GM23338 (cell line): ENCODE measurements around the gene CNTNAP4. TPM values are rescaled to one million over a fixed set of nuclear protein-coding genes. Genes with fewer than 3 reads are reported as not detected.

Source experiments
- ATAC-seq: fragments of 200-7000 bp; cut with Tn5 transposase; 3 replicates; pipeline ENCODE4 v1.9.1; 2020
- DNase-seq: peaks from one replicate; pipeline ENCODE4 v3.0.0-alpha.2; 2015; ENCODE audit warnings: low spot score
- H2AFZ ChIP-seq: fragments of 200-600 bp; sonication (generic); 2 replicates; pipeline ENCODE4 v1.8.0; 2016; ENCODE audit warnings: antibody characterized with exemption, mild to moderate bottlenecking, moderate library complexity
- H3F3A ChIP-seq: fragments of 200-600 bp; sonication (generic); replicated peaks from 2 replicates; pipeline ENCODE4 v1.8.0; 2017; ENCODE audit warnings: antibody characterized with exemption, mixed run types, low read depth
- H3K27ac ChIP-seq: fragments of 200-600 bp; sonication (generic); 2 replicates; pipeline ENCODE4 v1.6.1; 2016; ENCODE audit warnings: low read depth
- H3K27me3 ChIP-seq: fragments of 200-600 bp; sonication (generic); 2 replicates; pipeline ENCODE4 v1.8.0; 2016; ENCODE audit warnings: mild to moderate bottlenecking, mixed run types, moderate library complexity; ENCODE audit not compliant: insufficient read depth
- H3K36me3 ChIP-seq: fragments of 200-600 bp; sonication (generic); 2 replicates; pipeline ENCODE4 v1.8.0; 2016; ENCODE audit warnings: mild to moderate bottlenecking; ENCODE audit not compliant: insufficient read depth
- H3K4me1 ChIP-seq: fragments of 200-600 bp; sonication (generic); 2 replicates; pipeline ENCODE4 v1.8.0; 2016; ENCODE audit warnings: mild to moderate bottlenecking, moderate library complexity; ENCODE audit not compliant: insufficient read depth
- H3K4me2 ChIP-seq: fragments of 200-600 bp; sonication (generic); 2 replicates; pipeline ENCODE4 v1.7.1; 2017; ENCODE audit warnings: mixed run types
- H3K4me3 ChIP-seq: fragments of 200-600 bp; sonication (generic); 2 replicates; pipeline ENCODE4 v1.6.1; 2016; ENCODE audit warnings: mixed run types
- H3K79me2 ChIP-seq: fragments of 200-600 bp; sonication (generic); replicated peaks from 2 replicates; pipeline ENCODE4 v1.8.0; 2017; ENCODE audit warnings: mild to moderate bottlenecking; ENCODE audit not compliant: insufficient read depth
- H3K9me2 ChIP-seq: fragments of 200-600 bp; sonication (generic); 2 replicates; pipeline ENCODE4 v1.8.0; 2017; ENCODE audit not compliant: insufficient read depth
- H4K20me1 ChIP-seq: fragments of 200-600 bp; sonication (generic); replicated peaks from 2 replicates; pipeline ENCODE4 v1.8.0; 2017; ENCODE audit warnings: mild to moderate bottlenecking; ENCODE audit not compliant: insufficient read depth
- H3K27ac Mint-ChIP-seq: 2 replicates; pipeline ENCODE4 v1.8.0; 2020; ENCODE audit warnings: inconsistent platforms, mild to moderate bottlenecking, moderate library complexity, mixed read lengths
- H3K27me3 Mint-ChIP-seq: 3 replicates; pipeline ENCODE4 v1.8.0; 2022; ENCODE audit warnings: low read depth, mild to moderate bottlenecking, moderate library complexity, mixed read lengths, inconsistent platforms; ENCODE audit not compliant: insufficient read depth, poor library complexity
- H3K36me3 Mint-ChIP-seq: 3 replicates; pipeline ENCODE4 v1.8.0; 2021; ENCODE audit warnings: low read depth, mild to moderate bottlenecking, inconsistent platforms, moderate library complexity, mixed read lengths
- H3K4me1 Mint-ChIP-seq: 3 replicates; pipeline ENCODE4 v1.8.0; 2020; ENCODE audit warnings: mild to moderate bottlenecking, inconsistent platforms, mixed read lengths
- H3K4me3 Mint-ChIP-seq: 3 replicates; pipeline ENCODE4 v1.8.0; 2021; ENCODE audit warnings: moderate library complexity, mild to moderate bottlenecking, inconsistent platforms, mixed read lengths
- H3K9me3 Mint-ChIP-seq: 3 replicates; pipeline ENCODE4 v1.8.0; 2020; ENCODE audit warnings: moderate library complexity, mild to moderate bottlenecking, inconsistent platforms, mixed read lengths
- CREB1 ChIP-seq: fragments of 250-450 bp; sonication (Bioruptor Pico); IDR thresholded peaks from 2 replicates; pipeline ENCODE4 v1.5.0; 2020; ENCODE audit warnings: low read depth, mild to moderate bottlenecking, moderate library complexity
- EZH2 ChIP-seq: fragments of 200-600 bp; sonication (generic); IDR thresholded peaks from one replicate; pipeline ENCODE4 v1.8.0; 2017; ENCODE audit warnings: antibody characterized with exemption, mild to moderate bottlenecking, low read depth; ENCODE audit not compliant: unreplicated experiment
- EZH2phosphoT487 ChIP-seq: fragments of 200-600 bp; sonication (generic); IDR thresholded peaks from one replicate; pipeline ENCODE4 v1.8.1; 2018; ENCODE audit warnings: antibody characterized with exemption; ENCODE audit not compliant: unreplicated experiment
- JUNB ChIP-seq: IDR thresholded peaks from one replicate; pipeline ENCODE4 v1.6.1; 2016; ENCODE audit warnings: antibody characterized with exemption; ENCODE audit not compliant: unreplicated experiment
- NANOG ChIP-seq: IDR thresholded peaks from 2 replicates; pipeline ENCODE4 v1.6.1; 2016; ENCODE audit warnings: antibody characterized with exemption, borderline replicate concordance
- POLR2AphosphoS5 ChIP-seq: IDR thresholded peaks from 2 replicates; pipeline ENCODE4 v1.6.1; 2016; ENCODE audit warnings: antibody characterized with exemption, low read depth
- REST ChIP-seq: IDR thresholded peaks from one replicate; pipeline ENCODE4 v1.6.1; 2018; ENCODE audit warnings: antibody characterized with exemption; ENCODE audit not compliant: unreplicated experiment
- STAT1 ChIP-seq: IDR thresholded peaks from one replicate; pipeline ENCODE4 v1.6.1; 2016; ENCODE audit warnings: antibody characterized with exemption; ENCODE audit not compliant: unreplicated experiment
- ZNF114 ChIP-seq: fragments of 250-450 bp; sonication (Bioruptor Pico); IDR thresholded peaks from 2 replicates; pipeline ENCODE4 v1.5.0; 2020; ENCODE audit warnings: mild to moderate bottlenecking, moderate library complexity
- ZNF331 ChIP-seq: fragments of 250-450 bp; sonication (Bioruptor Pico); IDR thresholded peaks from 2 replicates; pipeline ENCODE4 v1.5.0; 2020; ENCODE audit warnings: low read depth, mild to moderate bottlenecking, moderate library complexity
- polyA plus RNA-seq: library from polyadenylated mRNA; unstranded; fragments of >200 nt; fragmentation: Nextera tagmentation; extraction: Ambion mirVana; gene quantifications from 2 replicates; pipeline ENCODE4 v1.2.1, GENCODE V29; 2016
- total RNA-seq: library from RNA; depleted of rRNA; stranded (reverse); fragments of >200 nt; shearing (Covaris generic); gene quantifications from 2 replicates; pipeline ENCODE4 v1.2.3, GENCODE V29; 2014
- TF ChIP-seq, protein P1 (sequence below): IDR thresholded peaks from 2 replicates; pipeline ENCODE4 v1.6.1; 2016; ENCODE audit warnings: antibody characterized with exemption
- TF ChIP-seq, protein P2 (sequence below), 2 experiments: fragments of 200-600 bp in 1 of 2; sonication (generic) in 1 of 2; conservative IDR thresholded peaks; 2 replicates each; pipeline versions ENCODE4 v1.5.1 to v1.6.1; 2016 to 2017; ENCODE audit warnings: antibody characterized with exemption in 2 of 2, low read depth in 2 of 2, mild to moderate bottlenecking in 2 of 2, moderate library complexity in 1 of 2
- TF ChIP-seq, protein P3 (sequence below): fragments of 250-450 bp; sonication (Bioruptor Pico); IDR thresholded peaks from 2 replicates; pipeline ENCODE4 v1.5.0; 2020; ENCODE audit warnings: mild to moderate bottlenecking, moderate library complexity

CNTNAP4 gene
- total and polyA plus RNA-seq, 2 experiments from 2014 or later: not detected

GRCh38 chr16:76409706-76410105, 132.5 kb downstream of the CNTNAP4 start:
- H3K4me1 Mint-ChIP-seq: no peaks in the 10 kb centered on the region
- H3K4me3 ChIP-seq: no peak overlapping the region
- H3K27me3 ChIP-seq: no peaks in the 10 kb centered on the region
- no peaks in the 10 kb centered on the region for H3K4me1 ChIP-seq
- no peaks in the 10 kb centered on the region for H3F3A ChIP-seq
- TF ChIP-seq, protein P1, sequence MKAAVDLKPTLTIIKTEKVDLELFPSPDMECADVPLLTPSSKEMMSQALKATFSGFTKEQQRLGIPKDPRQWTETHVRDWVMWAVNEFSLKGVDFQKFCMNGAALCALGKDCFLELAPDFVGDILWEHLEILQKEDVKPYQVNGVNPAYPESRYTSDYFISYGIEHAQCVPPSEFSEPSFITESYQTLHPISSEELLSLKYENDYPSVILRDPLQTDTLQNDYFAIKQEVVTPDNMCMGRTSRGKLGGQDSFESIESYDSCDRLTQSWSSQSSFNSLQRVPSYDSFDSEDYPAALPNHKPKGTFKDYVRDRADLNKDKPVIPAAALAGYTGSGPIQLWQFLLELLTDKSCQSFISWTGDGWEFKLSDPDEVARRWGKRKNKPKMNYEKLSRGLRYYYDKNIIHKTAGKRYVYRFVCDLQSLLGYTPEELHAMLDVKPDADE: no peak
- TF ChIP-seq, protein P2, sequence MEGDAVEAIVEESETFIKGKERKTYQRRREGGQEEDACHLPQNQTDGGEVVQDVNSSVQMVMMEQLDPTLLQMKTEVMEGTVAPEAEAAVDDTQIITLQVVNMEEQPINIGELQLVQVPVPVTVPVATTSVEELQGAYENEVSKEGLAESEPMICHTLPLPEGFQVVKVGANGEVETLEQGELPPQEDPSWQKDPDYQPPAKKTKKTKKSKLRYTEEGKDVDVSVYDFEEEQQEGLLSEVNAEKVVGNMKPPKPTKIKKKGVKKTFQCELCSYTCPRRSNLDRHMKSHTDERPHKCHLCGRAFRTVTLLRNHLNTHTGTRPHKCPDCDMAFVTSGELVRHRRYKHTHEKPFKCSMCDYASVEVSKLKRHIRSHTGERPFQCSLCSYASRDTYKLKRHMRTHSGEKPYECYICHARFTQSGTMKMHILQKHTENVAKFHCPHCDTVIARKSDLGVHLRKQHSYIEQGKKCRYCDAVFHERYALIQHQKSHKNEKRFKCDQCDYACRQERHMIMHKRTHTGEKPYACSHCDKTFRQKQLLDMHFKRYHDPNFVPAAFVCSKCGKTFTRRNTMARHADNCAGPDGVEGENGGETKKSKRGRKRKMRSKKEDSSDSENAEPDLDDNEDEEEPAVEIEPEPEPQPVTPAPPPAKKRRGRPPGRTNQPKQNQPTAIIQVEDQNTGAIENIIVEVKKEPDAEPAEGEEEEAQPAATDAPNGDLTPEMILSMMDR (conservative IDR thresholded peaks at IDR 0.05; ENCODE audit: low read depth in 2 of 2): no peak
- no peak for TF ChIP-seq NANOG
- TF ChIP-seq ZNF114 (CRISPR knock-in tag): no peak
- TF ChIP-seq STAT1: no peak
- no peak for TF ChIP-seq POLR2AphosphoS5
- TF ChIP-seq REST: no peak
- TF ChIP-seq, protein P3, sequence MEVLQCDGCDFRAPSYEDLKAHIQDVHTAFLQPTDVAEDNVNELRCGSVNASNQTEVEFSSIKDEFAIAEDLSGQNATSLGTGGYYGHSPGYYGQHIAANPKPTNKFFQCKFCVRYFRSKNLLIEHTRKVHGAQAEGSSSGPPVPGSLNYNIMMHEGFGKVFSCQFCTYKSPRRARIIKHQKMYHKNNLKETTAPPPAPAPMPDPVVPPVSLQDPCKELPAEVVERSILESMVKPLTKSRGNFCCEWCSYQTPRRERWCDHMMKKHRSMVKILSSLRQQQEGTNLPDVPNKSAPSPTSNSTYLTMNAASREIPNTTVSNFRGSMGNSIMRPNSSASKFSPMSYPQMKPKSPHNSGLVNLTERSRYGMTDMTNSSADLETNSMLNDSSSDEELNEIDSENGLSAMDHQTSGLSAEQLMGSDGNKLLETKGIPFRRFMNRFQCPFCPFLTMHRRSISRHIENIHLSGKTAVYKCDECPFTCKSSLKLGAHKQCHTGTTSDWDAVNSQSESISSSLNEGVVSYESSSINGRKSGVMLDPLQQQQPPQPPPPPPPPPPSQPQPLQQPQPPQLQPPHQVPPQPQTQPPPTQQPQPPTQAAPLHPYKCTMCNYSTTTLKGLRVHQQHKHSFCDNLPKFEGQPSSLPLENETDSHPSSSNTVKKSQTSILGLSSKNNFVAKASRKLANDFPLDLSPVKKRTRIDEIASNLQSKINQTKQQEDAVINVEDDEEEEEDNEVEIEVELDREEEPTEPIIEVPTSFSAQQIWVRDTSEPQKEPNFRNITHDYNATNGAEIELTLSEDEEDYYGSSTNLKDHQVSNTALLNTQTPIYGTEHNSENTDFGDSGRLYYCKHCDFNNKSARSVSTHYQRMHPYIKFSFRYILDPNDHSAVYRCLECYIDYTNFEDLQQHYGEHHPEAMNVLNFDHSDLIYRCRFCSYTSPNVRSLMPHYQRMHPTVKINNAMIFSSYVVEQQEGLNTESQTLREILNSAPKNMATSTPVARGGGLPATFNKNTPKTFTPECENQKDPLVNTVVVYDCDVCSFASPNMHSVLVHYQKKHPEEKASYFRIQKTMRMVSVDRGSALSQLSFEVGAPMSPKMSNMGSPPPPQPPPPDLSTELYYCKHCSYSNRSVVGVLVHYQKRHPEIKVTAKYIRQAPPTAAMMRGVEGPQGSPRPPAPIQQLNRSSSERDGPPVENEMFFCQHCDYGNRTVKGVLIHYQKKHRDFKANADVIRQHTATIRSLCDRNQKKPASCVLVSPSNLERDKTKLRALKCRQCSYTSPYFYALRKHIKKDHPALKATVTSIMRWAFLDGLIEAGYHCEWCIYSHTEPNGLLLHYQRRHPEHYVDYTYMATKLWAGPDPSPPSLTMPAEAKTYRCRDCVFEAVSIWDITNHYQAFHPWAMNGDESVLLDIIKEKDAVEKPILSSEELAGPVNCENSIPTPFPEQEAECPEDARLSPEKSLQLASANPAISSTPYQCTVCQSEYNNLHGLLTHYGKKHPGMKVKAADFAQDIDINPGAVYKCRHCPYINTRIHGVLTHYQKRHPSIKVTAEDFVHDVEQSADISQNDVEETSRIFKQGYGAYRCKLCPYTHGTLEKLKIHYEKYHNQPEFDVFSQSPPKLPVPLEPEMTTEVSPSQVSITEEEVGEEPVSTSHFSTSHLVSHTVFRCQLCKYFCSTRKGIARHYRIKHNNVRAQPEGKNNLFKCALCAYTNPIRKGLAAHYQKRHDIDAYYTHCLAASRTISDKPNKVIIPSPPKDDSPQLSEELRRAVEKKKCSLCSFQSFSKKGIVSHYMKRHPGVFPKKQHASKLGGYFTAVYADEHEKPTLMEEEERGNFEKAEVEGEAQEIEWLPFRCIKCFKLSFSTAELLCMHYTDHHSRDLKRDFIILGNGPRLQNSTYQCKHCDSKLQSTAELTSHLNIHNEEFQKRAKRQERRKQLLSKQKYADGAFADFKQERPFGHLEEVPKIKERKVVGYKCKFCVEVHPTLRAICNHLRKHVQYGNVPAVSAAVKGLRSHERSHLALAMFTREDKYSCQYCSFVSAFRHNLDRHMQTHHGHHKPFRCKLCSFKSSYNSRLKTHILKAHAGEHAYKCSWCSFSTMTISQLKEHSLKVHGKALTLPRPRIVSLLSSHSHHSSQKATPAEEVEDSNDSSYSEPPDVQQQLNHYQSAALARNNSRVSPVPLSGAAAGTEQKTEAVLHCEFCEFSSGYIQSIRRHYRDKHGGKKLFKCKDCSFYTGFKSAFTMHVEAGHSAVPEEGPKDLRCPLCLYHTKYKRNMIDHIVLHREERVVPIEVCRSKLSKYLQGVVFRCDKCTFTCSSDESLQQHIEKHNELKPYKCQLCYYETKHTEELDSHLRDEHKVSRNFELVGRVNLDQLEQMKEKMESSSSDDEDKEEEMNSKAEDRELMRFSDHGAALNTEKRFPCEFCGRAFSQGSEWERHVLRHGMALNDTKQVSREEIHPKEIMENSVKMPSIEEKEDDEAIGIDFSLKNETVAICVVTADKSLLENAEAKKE: no peak
- no peak for TF ChIP-seq EZH2phosphoT487
- no peak for TF ChIP-seq CREB1
- no peak for TF ChIP-seq EZH2
- no peak for TF ChIP-seq JUNB
- no peak for TF ChIP-seq ZNF331 (CRISPR knock-in tag)
- no peak for ATAC-seq
- no peak for DNase-seq
- no peaks in the 10 kb centered on the region for H3K9me2 ChIP-seq
- no peaks in the 10 kb centered on the region for H3K36me3 ChIP-seq
- no peak overlapping the region for H3K4me2 ChIP-seq
- H3K27me3 Mint-ChIP-seq: no peaks in the 10 kb centered on the region
- H3K79me2 ChIP-seq: no peaks in the 10 kb centered on the region
- peaks cover 49% of the 10 kb centered on the region for H3K9me3 Mint-ChIP-seq
- no peak overlapping the region for H3K27ac ChIP-seq
- H3K27ac Mint-ChIP-seq: no peak overlapping the region
- no peaks in the 10 kb centered on the region for H4K20me1 ChIP-seq
- H2AFZ ChIP-seq: no peak overlapping the region
- H3K4me3 Mint-ChIP-seq: no peak overlapping the region
- H3K36me3 Mint-ChIP-seq: no peaks in the 10 kb centered on the region; the same call in 2 of the 3 replicates
